PC-3 (cell line): ENCODE results near the gene DUSP22. TPM values are rescaled to one million over a fixed set of nuclear protein-coding genes. Genes with fewer than 3 reads are reported as not detected.

Experiments used
- ATAC-seq: fragments of 200-7000 bp; cut with Tn5 transposase; 2 replicates; pipeline ENCODE4 v1.9.1; 2020; ENCODE audit warnings: mild to moderate bottlenecking, moderate library complexity
- BruUV-seq: library from RNA; stranded (reverse); fragments of 400-500 nt; replicated peaks from 2 replicates; lab custom pipeline; 2021; lab: Mats Ljungman, UMichigan
- CTCF ChIA-PET: fragments of 300-600 bp; sonication (Branson Sonifier 250); formaldehyde crosslinking; loops from one replicate; lab custom pipeline; 2022; ENCODE audit warnings: antibody characterized with exemption; lab: Charles Lee
- POLR2A ChIA-PET: fragments of 300-600 bp; sonication (Branson Sonifier 250); formaldehyde crosslinking; loops from one replicate; lab custom pipeline; 2022; ENCODE audit warnings: antibody characterized with exemption; ENCODE audit not compliant: unreplicated experiment; lab: Charles Lee
- DNase-seq: peaks from one replicate; pipeline ENCODE4 v3.0.0-alpha.2; 2015
- H2AFZ ChIP-seq: fragments of 300-600 bp; sonication (generic); 2 replicates; pipeline ENCODE4 v1.6.0; 2016; ENCODE audit warnings: antibody characterized with exemption, low read length
- H3F3A ChIP-seq: fragments of 300-600 bp; sonication (generic); one replicate; pipeline ENCODE4 v1.6.0; 2017; ENCODE audit warnings: antibody characterized with exemption, low read length, control low read depth, mild to moderate bottlenecking; ENCODE audit not compliant: unreplicated experiment
- H3K27ac ChIP-seq: fragments of 300-600 bp; sonication (generic); 2 replicates; pipeline ENCODE4 v1.5.1; 2016; ENCODE audit warnings: mild to moderate bottlenecking, low read length
- H3K27me3 ChIP-seq: fragments of 300-600 bp; sonication (generic); 2 replicates; pipeline ENCODE4 v1.6.1; 2016; ENCODE audit warnings: low read length, mixed read lengths
- H3K36me3 ChIP-seq: fragments of 300-600 bp; sonication (generic); 2 replicates; pipeline ENCODE4 v1.6.1; 2016; ENCODE audit warnings: low read depth, mixed run types, low read length, mixed read lengths
- H3K4me1 ChIP-seq: fragments of 300-600 bp; sonication (generic); 2 replicates; pipeline ENCODE4 v1.5.1; 2016; ENCODE audit warnings: low read length; ENCODE audit not compliant: insufficient read depth
- H3K4me2 ChIP-seq: fragments of 300-600 bp; sonication (generic); 2 replicates; pipeline ENCODE4 v1.6.0; 2016; ENCODE audit warnings: low read length
- H3K4me3 ChIP-seq: fragments of 300-600 bp; sonication (generic); 2 replicates; pipeline ENCODE4 v1.5.1; 2016; ENCODE audit warnings: mild to moderate bottlenecking, low read length, mixed read lengths
- H3K79me2 ChIP-seq: fragments of 300-600 bp; sonication (generic); 2 replicates; pipeline ENCODE4 v1.6.1; 2017; ENCODE audit warnings: low read length, mixed read lengths
- H3K9ac ChIP-seq: fragments of 300-600 bp; sonication (generic); 2 replicates; pipeline ENCODE4 v1.6.0; 2016; ENCODE audit warnings: mild to moderate bottlenecking, low read length
- H3K9me2 ChIP-seq: fragments of 300-600 bp; sonication (generic); replicated peaks from 2 replicates; pipeline ENCODE4 v1.6.1; 2016; ENCODE audit warnings: mixed run types, low read length, mixed read lengths
- H3K9me3 ChIP-seq: fragments of 300-600 bp; sonication (generic); 2 replicates; pipeline ENCODE4 v1.6.1; 2016; ENCODE audit warnings: low read length, mixed read lengths
- H4K20me1 ChIP-seq: fragments of 300-600 bp; sonication (generic); 2 replicates; pipeline ENCODE4 v1.6.1; 2016; ENCODE audit warnings: low read length, mixed read lengths
- CTCF ChIP-seq: fragments of 300-600 bp; sonication (generic); conservative IDR thresholded peaks from 2 replicates; pipeline ENCODE4 v1.5.1; 2017; ENCODE audit warnings: antibody characterized with exemption, low read depth, mild to moderate bottlenecking, low read length
- EZH2 ChIP-seq: fragments of 300-600 bp; sonication (generic); IDR thresholded peaks from one replicate; pipeline ENCODE4 v1.6.1; 2017; ENCODE audit warnings: antibody characterized with exemption, mild to moderate bottlenecking, low read length; ENCODE audit not compliant: unreplicated experiment
- EZH2phosphoT487 ChIP-seq: fragments of 300-600 bp; sonication (generic); IDR thresholded peaks from 2 replicates; pipeline ENCODE4 v1.6.1; 2018; ENCODE audit warnings: mild to moderate bottlenecking, antibody characterized with exemption, low read length, borderline replicate concordance
- intact Hi-C: fragments of 100-400 bp; cut with micrococcal nuclease; formaldehyde crosslinking; loops from 2 replicates; pipeline ENCODE4 v1.9.0; 2023
- total RNA-seq: library from RNA; depleted of rRNA; stranded (reverse); fragments of >200 nt; gene quantifications from 2 replicates; pipeline ENCODE4 v1.2.3, GENCODE V29; 2014

The DUSP22 gene
- total RNA-seq, 1 experiment from 2014 or later, result 37.8 TPM

GRCh38 chr6:326896-327537, 34.7 kb downstream of the DUSP22 start:
- no peaks in the 10 kb centered on the region for H3K36me3 ChIP-seq
- H3K9me3 ChIP-seq, result no peaks in the 10 kb centered on the region
- BruUV-seq, result no TSS peak
- ChIA-PET POLR2A (no interaction called here), CTCF (no interaction called here)
- intact Hi-C loops, result no loop called here
- H3K4me3 ChIP-seq, result no peak overlapping the region
- H3F3A ChIP-seq, result no peaks in the 10 kb centered on the region
- no peak overlapping the region for H3K4me2 ChIP-seq
- no peaks in the 10 kb centered on the region for H3K9me2 ChIP-seq
- H3K27me3 ChIP-seq, result no peaks in the 10 kb centered on the region
- peaks cover 6% of the 10 kb centered on the region; the same call in 1 of the 2 replicates for H3K4me1 ChIP-seq
- no peaks in the 10 kb centered on the region for H3K79me2 ChIP-seq
- DNase-seq, result no peak
- no peak overlapping the region for H3K27ac ChIP-seq
- no peak for TF ChIP-seq CTCF
- no peak for TF ChIP-seq EZH2phosphoT487
- TF ChIP-seq EZH2, result no peak
- no peak overlapping the region for H3K9ac ChIP-seq
- no peak overlapping the region for H2AFZ ChIP-seq
- no peak for ATAC-seq
- no peaks in the 10 kb centered on the region for H4K20me1 ChIP-seq

GRCh38 chr6:327538-328116, 35.3 kb downstream of the DUSP22 start:
- Histone ChIP-seq H3F3A (no peaks in the 10 kb centered on the region), H4K20me1 (no peaks in the 10 kb centered on the region), H3K79me2 (no peaks in the 10 kb centered on the region), H3K4me2 (no peak overlapping the region), H3K4me1 (peaks cover 6% of the 10 kb centered on the region; the same call in 1 of the 2 replicates), H3K9ac (no peak overlapping the region), H3K9me3 (no peaks in the 10 kb centered on the region), H2AFZ (no peak overlapping the region), H3K9me2 (no peaks in the 10 kb centered on the region), H3K4me3 (no peak overlapping the region), H3K36me3 (no peaks in the 10 kb centered on the region), H3K27me3 (no peaks in the 10 kb centered on the region), H3K27ac (no peak overlapping the region)
- TF ChIP-seq EZH2phosphoT487 (no peak), EZH2 (no peak), CTCF (no peak)
- ATAC-seq (no peak), DNase-seq (no peak)
- POLR2A ChIA-PET, result no interaction called here
- CTCF ChIA-PET, result no interaction called here
- intact Hi-C loops, result no loop called here
- BruUV-seq, result no TSS peak

- no peaks in the 10 kb centered on the region for H3K9me3 ChIP-seq
- no peak overlapping the region for H3K4me3 ChIP-seq
- H4K20me1 ChIP-seq, result no peaks in the 10 kb centered on the region
- ATAC-seq, result peak; percentile 85
- intact Hi-C loops, result no loop called here
- ChIA-PET CTCF (interaction anchor here (0.6 kb wide), 1 partner anchor 116 kb away, joined by 3 read pairs; no protein-coding TSS in a partner anchor), POLR2A (no interaction called here)
- H3K4me2 ChIP-seq, result no peak overlapping the region
- H3K79me2 ChIP-seq, result no peaks in the 10 kb centered on the region
- no peak overlapping the region for H3K27ac ChIP-seq
- no TSS peak for BruUV-seq
- no peak overlapping the region for H3K9ac ChIP-seq
- no peaks in the 10 kb centered on the region for H3K27me3 ChIP-seq
- peaks cover 6% of the 10 kb centered on the region; the same call in 1 of the 2 replicates for H3K4me1 ChIP-seq
- DNase-seq, result peak; percentile 55
- no peaks in the 10 kb centered on the region for H3K9me2 ChIP-seq
- H3K36me3 ChIP-seq, result no peaks in the 10 kb centered on the region
- TF ChIP-seq CTCF (no peak), EZH2 (no peak), EZH2phosphoT487 (no peak)
- no peaks in the 10 kb centered on the region for H3F3A ChIP-seq
- no peak overlapping the region for H2AFZ ChIP-seq
Measured at GRCh38 chr6:328136-328670, 35.9 kb downstream of the DUSP22 start.
